Caco-2 (cell line): Measurements from ENCODE around the gene SMG7. TPM values are rescaled to one million over a fixed set of nuclear protein-coding genes. Genes with fewer than 3 reads are reported as not detected.

Experiments used
- BruUV-seq: library from RNA; stranded (reverse); fragments of 400-500 nt; replicated peaks from 2 replicates; lab custom pipeline; 2021; lab: Mats Ljungman, UMichigan
- CTCF ChIA-PET: fragments of 300-600 bp; sonication (Branson Sonifier 250); formaldehyde crosslinking; loops from one replicate; lab custom pipeline; 2022; ENCODE audit warnings: antibody characterized with exemption; lab: Charles Lee
- POLR2A ChIA-PET: fragments of 300-600 bp; sonication (Branson Sonifier 250); formaldehyde crosslinking; loops from one replicate; lab custom pipeline; 2022; ENCODE audit warnings: antibody characterized with exemption; lab: Charles Lee
- DNase-seq, 2 experiments: peaks; one replicate each; pipeline versions ENCODE4 v3.0.0 to v3.0.0-alpha.2; 2020 to 2022
- H3K27me3 ChIP-seq: replicated peaks from 2 replicates; pipeline ENCODE4 v1.6.0; 2011; ENCODE audit warnings: low read length; ENCODE audit not compliant: control insufficient read depth, insufficient read depth
- H3K36me3 ChIP-seq: 2 replicates; pipeline ENCODE4 v1.5.1; 2011; ENCODE audit warnings: low read length; ENCODE audit not compliant: control insufficient read depth, insufficient read depth
- H3K4me1 ChIP-seq: fragments of 250-450 bp; sonication (Bioruptor Pico); 2 replicates; pipeline ENCODE4 v1.5.1; 2020; ENCODE audit warnings: mild to moderate bottlenecking
- H3K4me3 ChIP-seq: 2 replicates; pipeline ENCODE4 v1.5.1; 2011; ENCODE audit warnings: low read depth, mild to moderate bottlenecking, control low read depth, low read length
- H3K9me3 ChIP-seq: fragments of 250-450 bp; sonication (Bioruptor Pico); 2 replicates; pipeline ENCODE4 v1.5.1; 2020; ENCODE audit warnings: mild to moderate bottlenecking, moderate library complexity
- H3K27ac Mint-ChIP-seq: one replicate; pipeline ENCODE4 v1.8.0; 2022; ENCODE audit warnings: mixed read lengths; ENCODE audit not compliant: unreplicated experiment
- H3K27me3 Mint-ChIP-seq: one replicate; pipeline ENCODE4 v1.8.0; 2022; ENCODE audit warnings: mixed read lengths; ENCODE audit not compliant: insufficient read depth, unreplicated experiment
- H3K36me3 Mint-ChIP-seq: one replicate; pipeline ENCODE4 v1.8.0; 2022; ENCODE audit warnings: mild to moderate bottlenecking, mixed read lengths; ENCODE audit not compliant: insufficient read depth, unreplicated experiment
- H3K4me1 Mint-ChIP-seq: one replicate; pipeline ENCODE4 v1.8.0; 2022; ENCODE audit warnings: low read depth, mixed read lengths; ENCODE audit not compliant: unreplicated experiment
- H3K4me3 Mint-ChIP-seq: one replicate; pipeline ENCODE4 v1.8.0; 2022; ENCODE audit warnings: mild to moderate bottlenecking, moderate library complexity, mixed read lengths; ENCODE audit not compliant: unreplicated experiment
- H3K9me3 Mint-ChIP-seq: one replicate; pipeline ENCODE4 v1.8.0; 2022; ENCODE audit warnings: mixed read lengths; ENCODE audit not compliant: unreplicated experiment
- intact Hi-C: fragments of 100-400 bp; cut with micrococcal nuclease; formaldehyde crosslinking; loops from one replicate; pipeline ENCODE4 v1.10.0; 2022; ENCODE audit not compliant: unreplicated experiment
- total RNA-seq: library from RNA; stranded (reverse); gene quantifications from 2 replicates; pipeline ENCODE4 v1.2.3, GENCODE V29; 2022
- TF ChIP-seq, protein P1 (sequence below), 2 experiments: fragments of 200-600 bp in 1 of 2; IDR thresholded peaks; 1 replicate in 1 of 2; 2 replicates in 1 of 2; pipeline versions ENCODE4 v1.5.1 to v1.8.0; 2011 to 2022; ENCODE audit warnings: antibody characterized with exemption in 1 of 2, control low read depth in 1 of 2, inconsistent platforms in 1 of 2, low read depth in 1 of 2, low read length in 1 of 2, mild to moderate bottlenecking in 1 of 2, moderate library complexity in 1 of 2; ENCODE audit not compliant: insufficient read depth in 1 of 2, severe bottlenecking in 1 of 2, unreplicated experiment in 1 of 2

The SMG7 gene
- total RNA-seq, 1 experiment from 2014 or later, result 57.8 TPM

DNA sequence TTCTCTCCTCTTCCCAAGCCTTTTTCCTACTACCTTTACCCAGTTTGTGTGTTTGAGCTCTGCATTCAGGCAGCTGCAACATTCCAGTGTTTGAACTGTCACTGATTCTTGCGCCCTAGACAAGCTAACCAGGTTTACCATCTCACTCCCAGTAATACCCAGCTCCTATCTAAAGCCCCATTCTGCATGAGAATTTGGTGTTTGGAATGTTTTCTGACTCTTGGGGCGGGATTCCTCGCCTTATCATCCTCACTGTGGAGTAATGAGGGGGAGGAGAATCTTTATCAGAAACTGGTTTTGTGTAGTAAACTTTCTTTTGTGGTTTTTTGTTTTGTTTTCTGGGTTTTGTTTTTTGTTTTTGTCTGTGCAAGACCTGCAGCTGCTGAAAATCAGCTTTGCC, 81.5 kb downstream of the SMG7 start:
- Mint-ChIP-seq H3K4me1 (peaks cover 17% of the 10 kb centered on the region), H3K9me3 (no peaks in the 10 kb centered on the region), H3K27ac (peak overlapping the region; percentile 50), H3K36me3 (peaks cover 56% of the 10 kb centered on the region), H3K4me3 (peak overlapping the region; percentile 64), H3K27me3 (no peaks in the 10 kb centered on the region)
- Histone ChIP-seq H3K4me1 (no peaks in the 10 kb centered on the region; the same call in 1 of the 2 replicates), H3K27me3 (no peaks in the 10 kb centered on the region), H3K9me3 (no peaks in the 10 kb centered on the region), H3K4me3 (no peak overlapping the region), H3K36me3 (peaks cover 5% of the 10 kb centered on the region)
- TF ChIP-seq, protein P1, sequence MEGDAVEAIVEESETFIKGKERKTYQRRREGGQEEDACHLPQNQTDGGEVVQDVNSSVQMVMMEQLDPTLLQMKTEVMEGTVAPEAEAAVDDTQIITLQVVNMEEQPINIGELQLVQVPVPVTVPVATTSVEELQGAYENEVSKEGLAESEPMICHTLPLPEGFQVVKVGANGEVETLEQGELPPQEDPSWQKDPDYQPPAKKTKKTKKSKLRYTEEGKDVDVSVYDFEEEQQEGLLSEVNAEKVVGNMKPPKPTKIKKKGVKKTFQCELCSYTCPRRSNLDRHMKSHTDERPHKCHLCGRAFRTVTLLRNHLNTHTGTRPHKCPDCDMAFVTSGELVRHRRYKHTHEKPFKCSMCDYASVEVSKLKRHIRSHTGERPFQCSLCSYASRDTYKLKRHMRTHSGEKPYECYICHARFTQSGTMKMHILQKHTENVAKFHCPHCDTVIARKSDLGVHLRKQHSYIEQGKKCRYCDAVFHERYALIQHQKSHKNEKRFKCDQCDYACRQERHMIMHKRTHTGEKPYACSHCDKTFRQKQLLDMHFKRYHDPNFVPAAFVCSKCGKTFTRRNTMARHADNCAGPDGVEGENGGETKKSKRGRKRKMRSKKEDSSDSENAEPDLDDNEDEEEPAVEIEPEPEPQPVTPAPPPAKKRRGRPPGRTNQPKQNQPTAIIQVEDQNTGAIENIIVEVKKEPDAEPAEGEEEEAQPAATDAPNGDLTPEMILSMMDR (IDR thresholded peaks at IDR 0.05; ENCODE audit: insufficient read depth in 1 of 2, low read depth in 1 of 2, low read length in 1 of 2, severe bottlenecking in 1 of 2, unreplicated experiment in 1 of 2), result no peak
- ChIA-PET POLR2A (no interaction called here), CTCF (interaction anchor here (0.6 to 1.4 kb wide), 6 partner anchors 8 to 362 kb away, joined by 3 to 4 read pairs (median 3); partner anchors contain the start of gene SMG7)
- BruUV-seq, result TSS peak; percentile 20
- intact Hi-C loops, result loop anchor here (2.0 kb wide), 1 partner anchor 69 kb away; no protein-coding TSS in a partner anchor
- peak; percentile 46 to 61 for DNase-seq

DNA sequence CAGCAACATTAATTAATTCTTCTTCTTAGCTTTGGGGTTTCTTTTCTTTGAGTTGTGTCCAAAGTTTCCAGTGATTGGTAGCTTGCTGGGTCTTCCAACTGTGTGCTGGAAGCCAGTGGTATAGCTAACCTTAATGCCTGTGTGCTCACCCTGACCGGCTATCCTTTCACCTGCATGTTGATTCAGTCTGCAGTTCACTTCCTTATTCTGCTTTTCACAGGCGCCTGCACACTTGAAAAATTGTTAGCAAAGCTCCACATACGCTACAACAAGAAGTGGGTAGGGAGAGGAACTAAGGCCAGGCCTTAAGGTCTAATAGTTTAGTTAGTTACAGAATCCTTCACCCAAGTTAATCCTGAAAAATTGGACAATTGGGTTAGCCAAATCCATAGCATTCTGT, 82.3 kb downstream of the SMG7 start:
- POLR2A ChIA-PET, result no interaction called here
- H3K36me3 Mint-ChIP-seq, result peaks cover 53% of the 10 kb centered on the region

DNA sequence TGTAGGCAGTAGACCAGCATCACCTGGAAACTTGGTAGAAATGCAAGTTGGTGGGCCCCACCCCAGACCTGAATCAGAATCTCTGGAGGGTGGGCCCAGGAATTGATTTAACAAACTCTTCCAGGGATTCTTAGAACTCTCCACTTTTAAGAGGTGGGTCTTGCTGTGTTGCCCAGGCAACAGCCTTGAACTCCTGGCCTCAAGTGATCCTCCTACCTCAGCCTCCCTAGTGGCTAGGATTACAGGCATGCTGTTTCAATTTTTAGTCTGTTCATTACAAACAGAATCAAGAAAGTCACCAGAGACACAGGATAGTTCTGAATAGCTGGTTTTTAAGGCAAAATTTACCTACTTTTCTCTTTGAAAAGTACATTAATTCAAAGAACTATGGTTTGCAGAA, 86.8 kb downstream of the SMG7 start:
- intact Hi-C loops, result no loop called here
- Histone ChIP-seq H3K27me3 (no peaks in the 10 kb centered on the region), H3K36me3 (no peaks in the 10 kb centered on the region), H3K4me3 (no peak overlapping the region), H3K4me1 (no peaks in the 10 kb centered on the region; the same call in 1 of the 2 replicates), H3K9me3 (no peaks in the 10 kb centered on the region)
- ChIA-PET POLR2A (no interaction called here), CTCF (no interaction called here)
- TF ChIP-seq, protein P1 (IDR thresholded peaks at IDR 0.05; ENCODE audit: insufficient read depth in 1 of 2, low read depth in 1 of 2, low read length in 1 of 2, severe bottlenecking in 1 of 2, unreplicated experiment in 1 of 2), result no peak
- Mint-ChIP-seq H3K4me3 (no peak overlapping the region), H3K27ac (no peak overlapping the region), H3K36me3 (peaks cover 33% of the 10 kb centered on the region), H3K27me3 (no peaks in the 10 kb centered on the region), H3K9me3 (no peaks in the 10 kb centered on the region), H3K4me1 (peaks cover 2% of the 10 kb centered on the region)
- no peak for DNase-seq
- no TSS peak for BruUV-seq

More for the DNA sequence above, 82.3 kb downstream of the SMG7 start:
- Mint-ChIP-seq H3K27ac (no peak overlapping the region), H3K4me3 (no peak overlapping the region), H3K27me3 (no peaks in the 10 kb centered on the region), H3K9me3 (no peaks in the 10 kb centered on the region), H3K4me1 (peaks cover 17% of the 10 kb centered on the region)
- TF ChIP-seq, protein P1 (IDR thresholded peaks at IDR 0.05; ENCODE audit: insufficient read depth in 1 of 2, low read depth in 1 of 2, low read length in 1 of 2, severe bottlenecking in 1 of 2, unreplicated experiment in 1 of 2), result no peak
- H3K36me3 ChIP-seq, result peaks cover 4% of the 10 kb centered on the region
- no peak overlapping the region for H3K4me3 ChIP-seq
- no peaks in the 10 kb centered on the region for H3K9me3 ChIP-seq
- H3K27me3 ChIP-seq, result no peaks in the 10 kb centered on the region
- CTCF ChIA-PET, result interaction anchor here (1.4 kb wide), 1 partner anchor 8 kb away, joined by 4 read pairs; no protein-coding TSS in a partner anchor
- DNase-seq, result no peak
- H3K4me1 ChIP-seq, result no peaks in the 10 kb centered on the region; the same call in 1 of the 2 replicates
- BruUV-seq, result no TSS peak
- intact Hi-C loops, result no loop called here
